ENCODE measurements around the gene ABCA2.
"Not testable (repeated sequence)": the region's sequence is repeated elsewhere in the genome, so short reads cannot be mapped to it uniquely, and the experiment has no call there.

ABCA2 gene

DNA sequence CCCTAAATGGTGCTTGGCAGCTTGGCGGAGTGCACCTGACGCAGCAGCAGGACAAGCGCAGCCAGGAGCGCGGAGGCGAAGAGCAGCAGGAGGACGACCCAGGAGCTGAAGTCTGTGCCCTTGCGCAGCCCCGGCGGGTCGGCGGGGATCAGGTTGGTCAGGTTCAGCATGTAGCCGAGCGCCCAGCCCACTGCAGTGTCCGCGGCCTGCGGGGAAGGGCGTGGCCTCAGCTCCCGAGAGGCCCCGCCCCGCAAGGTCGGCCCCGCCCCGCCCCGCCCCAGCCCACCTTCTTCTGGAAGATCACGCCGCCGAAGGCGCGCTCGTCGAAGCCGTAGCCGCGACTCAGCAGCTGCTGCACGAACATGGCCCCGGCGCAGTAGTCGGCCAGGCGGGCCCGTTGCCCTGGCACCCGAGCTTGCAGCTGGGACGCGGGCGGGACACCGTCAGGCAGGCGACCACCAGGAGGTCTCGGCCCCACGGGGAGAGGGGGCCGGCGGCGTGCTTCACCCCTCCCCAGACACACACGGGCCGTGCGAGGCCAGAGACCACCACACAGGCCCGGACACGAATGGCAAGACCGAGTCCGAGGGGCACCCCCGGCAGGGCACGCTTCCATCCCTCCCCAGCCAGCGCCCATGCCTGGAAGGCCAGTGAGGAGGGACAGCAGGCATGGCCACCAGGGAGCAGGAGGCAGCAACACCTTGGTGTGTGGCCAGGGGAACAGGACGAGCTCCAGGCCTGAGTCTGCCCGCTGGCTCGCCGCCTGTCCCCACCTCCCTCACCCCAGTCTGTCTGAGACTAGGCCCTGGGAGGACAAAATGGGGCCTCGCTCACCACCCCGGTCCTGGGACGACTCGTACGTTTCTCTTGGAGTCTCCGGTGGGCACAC, 20.9 kb upstream of the ABCA2 start:
- in situ Hi-C loops (cut with MboI; ENCODE audit: low sequenced_read_pairs), result no loop called here

DNA sequence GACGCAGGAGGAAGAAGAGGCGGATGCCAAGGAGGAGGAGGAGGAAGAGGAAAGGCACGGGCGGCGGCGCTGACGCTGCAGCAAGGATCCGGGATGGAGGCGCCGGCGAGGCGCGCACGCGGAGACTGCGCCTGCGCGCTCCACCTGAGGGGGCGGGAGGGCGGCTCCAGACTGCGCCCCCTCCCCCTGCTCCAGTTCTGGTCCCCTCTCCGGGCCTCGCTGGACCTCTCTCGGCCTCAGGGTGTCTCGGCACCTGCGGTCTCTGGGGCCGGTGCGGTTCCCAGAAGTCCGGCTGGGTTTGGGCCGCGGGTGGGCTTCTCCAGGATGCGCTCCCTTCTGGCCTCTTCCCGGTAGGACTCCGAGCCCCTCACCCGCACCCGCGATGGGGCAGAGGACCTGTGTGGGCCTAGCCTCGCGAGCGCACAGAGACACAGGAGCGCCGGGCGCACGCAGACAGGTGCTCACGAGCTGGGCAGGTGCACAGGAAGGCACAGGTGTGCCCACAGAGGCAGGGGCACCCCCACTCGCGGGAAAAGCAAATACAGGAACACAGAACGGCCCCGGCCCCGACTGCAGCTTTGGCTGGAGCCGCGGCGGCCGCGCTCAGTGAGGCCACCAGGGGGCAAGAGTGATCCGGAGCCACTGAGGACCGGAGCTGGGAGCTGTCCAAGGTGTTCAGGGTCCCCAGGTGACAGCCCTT, 18.2 kb upstream of the ABCA2 start, which contains the start of gene NPDC1:
NPDC1 (minus strand) TSS at position 90 of the 700 bp plus-strand sequence. CDS start 188 bp downstream, outside the sequence.
- in situ Hi-C loops (cut with MboI; ENCODE audit: low sequenced_read_pairs), result no loop called here

DNA sequence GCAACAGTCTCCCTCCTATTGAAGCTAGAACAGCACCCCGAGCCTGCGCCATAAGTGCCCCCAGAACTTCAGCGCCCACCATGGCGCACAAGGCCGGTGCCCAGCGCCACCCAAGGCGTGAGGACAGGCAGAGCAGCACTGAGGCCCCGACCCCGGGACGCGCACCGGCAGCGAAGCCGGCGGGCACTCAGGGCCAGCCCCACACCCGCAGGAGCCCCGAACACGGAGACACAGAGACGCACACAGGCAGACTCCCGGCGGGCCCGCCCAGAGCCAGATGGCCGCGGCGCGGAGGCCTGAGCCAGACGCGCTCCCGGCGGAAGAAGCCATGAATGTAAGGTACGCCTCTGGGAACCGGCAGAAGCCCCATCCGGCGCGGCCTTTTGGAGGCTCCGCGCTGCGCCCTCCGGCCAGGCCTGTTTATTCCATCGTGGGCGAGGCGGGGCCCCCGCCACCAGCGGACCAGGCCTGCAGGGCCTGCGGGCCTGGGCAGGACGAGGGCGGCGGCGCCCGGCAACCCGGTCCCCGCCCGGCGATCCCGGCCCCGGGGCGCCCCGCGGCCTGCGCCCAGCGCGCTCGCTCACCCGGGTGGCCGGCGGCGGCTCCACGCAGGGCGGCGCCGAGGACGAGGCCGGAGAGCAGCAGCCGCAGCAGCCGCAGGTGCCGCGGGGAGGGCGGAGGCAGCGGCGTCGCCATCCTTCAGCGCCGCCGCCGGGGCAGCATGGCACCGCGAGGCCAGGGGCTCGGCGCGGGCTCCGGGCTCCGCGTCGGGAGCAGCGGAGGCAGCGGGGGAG, 17.5 kb upstream of the ABCA2 start:
- in situ Hi-C loops (cut with MboI; ENCODE audit: low sequenced_read_pairs), result no loop called here

DNA sequence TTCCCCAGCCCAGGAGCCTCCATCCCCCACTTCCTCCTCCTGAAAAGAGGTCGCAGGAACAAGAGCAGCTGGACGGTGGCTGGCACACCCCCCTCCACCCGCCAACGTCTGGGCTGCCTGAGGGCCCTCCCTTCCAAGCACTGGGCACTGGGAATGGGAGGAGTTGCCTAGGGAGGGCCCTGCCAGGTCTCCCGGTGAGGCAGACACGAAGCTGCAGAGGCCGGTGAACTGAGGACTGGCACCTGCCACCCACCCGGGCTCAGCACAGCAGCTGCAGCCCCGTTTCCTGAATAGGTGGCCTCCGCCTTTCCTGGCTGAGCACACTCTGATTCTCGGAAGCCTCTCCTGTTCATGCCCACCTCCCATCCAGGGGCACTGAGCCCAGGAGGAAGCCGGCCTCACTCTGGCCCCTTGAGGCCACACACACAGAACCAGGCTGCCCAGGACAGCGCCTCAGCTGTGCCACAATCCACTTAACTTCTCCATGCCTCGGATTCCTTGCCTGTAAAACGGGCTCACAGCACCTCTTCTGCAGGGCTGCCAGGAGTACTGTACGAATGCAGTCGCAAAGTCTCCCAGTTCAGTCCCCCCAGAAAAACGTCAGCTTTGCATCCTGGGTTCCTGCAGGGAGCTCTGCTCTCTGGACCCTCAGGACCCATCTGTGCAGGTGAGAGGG, 16.6 kb upstream of the ABCA2 start:
- in situ Hi-C loops (cut with MboI; ENCODE audit: low sequenced_read_pairs), result no loop called here

DNA sequence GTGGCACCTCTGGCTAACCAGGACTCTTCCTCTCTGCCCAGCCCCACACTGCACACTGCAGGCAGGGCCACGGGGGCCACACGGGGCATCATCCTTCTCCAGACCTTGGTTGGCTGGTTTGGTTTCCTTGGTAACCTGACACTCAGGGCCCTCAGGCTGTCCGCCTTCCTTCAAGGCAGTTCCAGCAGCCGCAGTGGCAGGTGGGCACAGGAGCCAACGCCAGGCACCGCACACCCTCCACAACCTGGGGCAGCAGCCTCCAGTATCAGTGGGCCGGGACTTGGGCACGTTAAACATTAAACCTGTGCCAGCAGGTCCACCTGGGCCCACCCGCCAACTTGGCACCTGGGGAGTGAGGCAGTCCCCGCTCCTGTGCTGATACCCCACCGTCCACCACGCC, 16.0 kb upstream of the ABCA2 start:
- in situ Hi-C loops (cut with MboI; ENCODE audit: low sequenced_read_pairs), result no loop called here

DNA sequence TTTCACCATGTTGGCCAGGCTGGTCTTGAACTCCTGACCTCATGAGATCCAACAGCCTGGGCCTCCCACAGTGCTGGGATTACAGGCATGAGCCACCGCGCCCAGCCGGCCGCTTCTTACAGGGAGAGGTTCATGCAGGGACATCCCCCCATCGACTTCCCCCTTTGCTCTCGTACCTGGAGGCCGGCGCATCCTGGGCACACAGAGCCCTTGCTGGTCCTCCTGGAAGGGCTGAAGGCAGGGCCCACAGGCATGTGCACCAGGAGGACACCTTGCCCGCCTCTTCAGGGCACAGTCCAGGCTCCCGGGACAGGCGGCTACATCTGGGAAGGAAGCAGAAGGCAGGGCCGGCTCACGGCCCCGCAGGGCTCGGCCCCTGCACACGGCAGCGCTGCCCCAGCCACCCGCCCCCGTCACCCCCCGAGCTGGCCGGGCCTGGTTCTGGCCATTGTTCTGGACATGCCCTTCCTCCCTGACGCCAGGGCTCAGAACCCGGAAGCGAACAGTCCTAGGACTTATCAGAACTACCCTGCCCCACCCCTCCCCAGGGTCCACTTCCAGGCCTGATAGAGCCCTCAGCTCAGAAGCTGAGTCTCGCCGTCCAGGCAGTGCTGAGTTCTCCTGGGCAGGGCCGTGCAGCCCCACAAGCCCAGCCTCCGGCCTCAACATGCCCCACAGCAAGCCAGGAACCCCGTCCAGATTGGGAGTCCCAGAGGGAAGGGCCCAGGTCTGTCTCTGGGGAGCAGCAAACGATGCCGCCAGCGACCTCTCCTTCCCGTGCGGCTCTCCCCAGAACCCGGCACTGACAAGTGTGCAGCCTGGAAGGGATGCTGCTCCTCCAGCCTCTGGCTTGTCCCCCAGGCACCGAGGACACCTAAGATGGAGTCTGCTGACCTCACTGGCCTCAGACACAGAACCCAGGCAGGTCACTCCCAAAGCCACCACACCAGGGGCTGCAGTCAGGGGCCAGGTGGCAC, 15.0 kb upstream of the ABCA2 start:
- in situ Hi-C loops (cut with MboI; ENCODE audit: low sequenced_read_pairs), result no loop called here

DNA sequence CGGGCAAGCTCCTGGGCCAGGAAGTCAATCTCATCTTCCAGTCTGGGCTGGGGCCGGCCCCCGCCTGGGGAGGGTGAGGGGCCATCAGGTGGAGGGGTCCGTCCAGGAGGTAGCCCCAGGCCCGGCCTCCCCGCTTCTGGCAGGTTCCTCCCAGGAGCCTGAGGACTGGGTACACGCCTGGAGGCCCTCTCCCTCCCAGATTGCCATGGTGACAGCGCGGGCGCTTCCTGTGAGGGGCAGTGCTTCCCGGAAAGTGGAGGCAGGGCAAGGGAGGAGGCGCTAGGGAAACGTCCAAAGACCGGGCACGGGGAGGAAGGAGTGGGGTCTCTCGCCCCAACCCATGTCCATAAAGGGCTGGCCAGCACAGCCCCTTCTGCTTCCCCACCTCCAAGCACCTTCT, 13.1 kb upstream of the ABCA2 start:
- in situ Hi-C loops (cut with MboI; ENCODE audit: low sequenced_read_pairs), result no loop called here

DNA sequence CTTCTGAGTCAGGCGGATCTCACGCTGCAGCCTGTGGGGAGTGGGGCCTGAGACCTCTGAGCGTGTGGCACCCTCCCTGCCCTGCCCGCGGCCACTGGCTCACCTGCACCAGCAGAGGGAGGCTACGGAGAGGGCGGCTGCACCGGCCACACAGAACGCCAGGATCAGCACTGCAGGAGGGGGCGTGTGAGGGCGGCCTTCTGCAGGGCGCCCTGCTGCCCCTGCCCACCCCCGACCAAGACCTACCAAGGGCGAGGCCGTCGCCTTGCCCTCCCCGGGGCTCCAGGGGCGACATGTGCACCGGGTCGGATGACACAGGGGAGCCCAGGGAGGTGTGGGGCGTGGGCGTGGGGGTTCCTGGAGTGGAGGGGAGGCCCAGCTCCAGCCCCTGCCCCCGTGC, 12.5 kb upstream of the ABCA2 start:
- in situ Hi-C loops (cut with MboI; ENCODE audit: low sequenced_read_pairs), result no loop called here

DNA sequence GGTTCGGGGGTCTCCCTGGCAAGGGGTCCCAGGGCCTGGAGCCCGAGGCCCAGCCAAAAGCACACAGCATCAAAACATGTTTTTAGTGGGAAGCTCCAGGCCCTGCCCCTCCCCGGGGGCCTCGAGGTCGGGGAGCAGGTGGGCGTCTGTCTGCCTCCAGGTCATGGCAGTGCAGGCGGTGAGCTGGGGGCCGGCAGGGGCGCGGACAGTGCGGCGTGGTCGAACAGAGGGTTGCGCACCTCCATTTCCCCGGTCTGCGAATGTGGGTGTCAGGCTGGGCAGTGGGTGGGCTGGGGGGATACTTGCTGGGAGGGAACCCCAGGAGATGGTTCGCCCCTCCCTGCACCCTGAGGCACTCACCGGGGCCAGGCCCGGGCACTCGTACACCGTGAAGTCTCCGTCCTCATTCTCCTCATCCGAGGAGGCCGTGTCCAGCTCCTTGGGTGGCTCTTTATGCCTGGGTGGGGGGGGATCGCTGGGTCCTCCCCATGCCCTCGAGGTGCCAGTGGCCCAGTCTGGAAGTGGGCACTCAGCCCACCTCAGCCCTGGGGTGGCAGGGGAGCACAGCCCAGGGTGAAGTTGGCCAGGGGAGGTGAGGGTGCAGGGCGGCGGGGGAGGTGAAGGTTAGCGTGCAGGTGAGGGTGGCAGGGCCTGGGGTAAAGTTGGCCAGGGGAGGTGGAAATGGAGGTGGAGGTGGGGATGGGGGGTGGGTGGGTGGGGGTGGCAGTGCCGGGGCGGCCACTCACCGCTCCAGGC, 11.8 kb upstream of the ABCA2 start:
- in situ Hi-C loops (cut with MboI; ENCODE audit: low sequenced_read_pairs), result no loop called here

DNA sequence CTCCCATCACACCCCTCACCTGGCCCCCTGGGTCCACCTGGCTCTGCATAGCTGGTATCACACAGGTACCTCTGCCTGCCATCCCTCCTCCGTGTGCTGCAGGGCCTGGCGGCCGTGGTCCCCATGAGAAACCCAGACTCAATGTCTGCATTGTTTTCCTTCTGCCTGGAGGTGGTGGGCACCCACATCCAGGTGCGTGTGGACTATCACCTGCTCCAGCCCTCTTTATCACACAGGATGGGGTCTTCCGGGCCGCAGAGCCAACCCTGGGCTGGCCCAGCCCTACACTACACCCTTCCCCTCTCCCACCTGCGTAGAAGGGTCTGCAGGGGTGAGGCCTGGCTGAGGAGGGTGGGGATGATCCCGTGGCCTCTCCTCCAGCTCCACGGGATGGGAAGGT, 10.9 kb upstream of the ABCA2 start:
- in situ Hi-C loops (cut with MboI; ENCODE audit: low sequenced_read_pairs), result no loop called here

DNA sequence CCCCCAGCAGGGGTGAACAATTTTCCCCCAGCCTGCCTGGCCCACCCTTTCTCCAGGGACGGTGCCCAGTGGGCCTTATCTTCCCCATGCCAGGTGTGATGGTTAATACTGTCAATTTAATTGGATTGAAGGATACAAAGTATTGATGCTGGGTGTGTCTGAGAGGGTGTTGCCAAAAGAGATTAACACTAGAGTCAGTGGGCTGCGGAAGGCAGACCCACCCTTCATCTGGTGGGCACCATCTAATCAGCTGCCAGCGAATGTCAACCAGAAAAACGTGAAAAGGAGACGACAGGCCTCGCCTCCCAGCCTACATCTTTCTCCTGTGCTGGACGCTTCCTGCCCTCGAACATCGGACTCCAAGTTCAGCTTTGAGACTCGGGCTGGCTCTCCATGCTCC, 9.4 kb upstream of the ABCA2 start:
- in situ Hi-C loops (cut with MboI; ENCODE audit: low sequenced_read_pairs), result no loop called here

DNA sequence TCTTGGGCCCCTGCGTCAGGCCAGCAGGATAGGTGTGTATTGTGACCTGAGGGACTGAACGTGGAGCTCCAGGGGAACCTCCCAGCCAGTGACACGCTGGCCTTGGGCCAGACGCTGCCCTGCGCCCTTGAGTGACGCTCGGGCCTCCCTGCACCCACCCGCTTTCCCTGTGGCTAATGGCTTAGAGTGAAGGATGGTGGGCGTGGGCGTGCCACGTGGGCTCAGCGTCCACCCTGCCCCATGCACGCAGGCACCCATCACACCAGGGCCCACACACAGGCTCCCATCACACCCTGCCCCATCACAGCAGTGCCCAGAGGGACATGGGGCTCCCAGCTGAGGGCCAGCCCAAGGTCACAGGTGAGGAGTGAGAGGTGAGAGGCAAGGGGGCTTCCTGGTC, 9.0 kb upstream of the ABCA2 start:
- in situ Hi-C loops (cut with MboI; ENCODE audit: low sequenced_read_pairs), result no loop called here

DNA sequence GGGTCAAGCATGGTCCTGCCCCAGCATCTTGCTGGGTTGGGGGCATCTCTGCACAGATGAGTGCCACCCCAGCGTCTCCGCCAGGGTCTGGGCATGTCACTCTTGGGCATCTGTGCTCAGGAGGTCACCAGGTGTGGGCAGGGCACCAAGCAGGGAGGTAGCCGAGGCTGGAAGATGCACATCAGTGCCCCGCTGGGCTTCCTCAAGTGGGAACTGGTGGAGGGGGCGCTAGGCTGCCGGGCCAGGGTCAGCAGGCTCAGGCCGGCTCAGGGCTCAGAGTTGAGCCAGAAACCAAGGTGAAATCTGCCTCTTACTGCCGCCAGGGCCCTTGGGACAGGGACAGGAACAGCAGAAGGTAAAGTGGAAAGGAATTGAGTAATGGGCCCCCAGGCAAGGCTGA, 7.9 kb upstream of the ABCA2 start:
- in situ Hi-C loops (cut with MboI; ENCODE audit: low sequenced_read_pairs), result no loop called here

DNA sequence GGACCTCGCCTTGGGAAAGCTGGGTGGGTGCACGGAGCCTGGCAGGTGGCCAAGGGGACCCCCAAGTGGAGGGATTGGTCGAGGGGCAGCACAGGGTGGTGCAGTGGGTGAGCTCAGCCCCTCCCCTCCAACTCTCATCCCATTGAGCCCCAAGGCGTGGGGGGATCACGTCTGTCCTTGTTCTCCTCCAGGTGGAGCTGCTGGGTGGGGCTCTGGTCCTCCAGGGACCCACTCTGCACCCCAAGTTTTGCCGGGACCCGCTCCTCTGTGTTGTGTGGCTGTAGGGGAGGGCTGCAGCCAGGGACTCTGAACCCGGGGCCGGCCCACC, 7.4 kb upstream of the ABCA2 start:
- in situ Hi-C loops (cut with MboI; ENCODE audit: low sequenced_read_pairs), result no loop called here

DNA sequence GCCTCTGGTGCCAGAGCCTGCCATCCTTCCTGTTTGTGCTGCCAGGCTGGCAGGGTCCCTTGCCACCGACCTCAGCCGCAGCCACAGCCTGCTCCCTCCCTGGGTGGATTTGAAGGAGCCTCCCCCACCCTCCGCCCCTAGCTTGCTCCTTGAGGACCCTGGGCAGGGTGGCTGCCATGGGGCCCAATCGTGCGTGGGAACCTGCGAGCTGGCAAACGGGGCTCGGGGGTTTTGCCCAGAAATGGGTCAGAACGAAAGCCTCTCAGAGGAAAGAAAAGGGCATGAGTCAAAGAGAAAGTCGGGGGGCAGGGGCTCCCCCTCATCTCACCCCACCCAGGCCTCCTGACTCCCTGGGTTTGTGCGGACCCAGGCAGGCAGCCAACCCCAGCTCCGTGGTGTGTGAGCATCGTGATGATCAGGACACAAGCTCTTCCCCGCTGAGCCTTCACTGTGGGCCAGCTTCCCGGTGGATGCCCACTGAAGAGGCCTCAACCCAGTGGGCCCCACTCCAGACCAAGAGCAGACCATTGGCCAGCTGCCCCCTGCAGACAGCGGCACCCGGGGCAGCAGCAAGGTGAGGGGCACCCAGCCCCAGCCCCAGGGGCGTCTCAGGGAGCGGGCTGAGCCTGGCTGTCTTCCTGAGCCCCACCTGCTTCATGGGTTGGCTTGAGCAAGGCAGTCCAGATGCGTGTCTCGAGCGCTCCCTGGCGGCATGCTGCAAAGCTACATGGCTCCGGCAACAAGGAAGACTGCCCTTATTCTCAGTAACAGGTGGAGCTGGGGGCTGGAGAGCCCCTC, 6.9 kb upstream of the ABCA2 start:
- in situ Hi-C loops (cut with MboI; ENCODE audit: low sequenced_read_pairs), result no loop called here

DNA sequence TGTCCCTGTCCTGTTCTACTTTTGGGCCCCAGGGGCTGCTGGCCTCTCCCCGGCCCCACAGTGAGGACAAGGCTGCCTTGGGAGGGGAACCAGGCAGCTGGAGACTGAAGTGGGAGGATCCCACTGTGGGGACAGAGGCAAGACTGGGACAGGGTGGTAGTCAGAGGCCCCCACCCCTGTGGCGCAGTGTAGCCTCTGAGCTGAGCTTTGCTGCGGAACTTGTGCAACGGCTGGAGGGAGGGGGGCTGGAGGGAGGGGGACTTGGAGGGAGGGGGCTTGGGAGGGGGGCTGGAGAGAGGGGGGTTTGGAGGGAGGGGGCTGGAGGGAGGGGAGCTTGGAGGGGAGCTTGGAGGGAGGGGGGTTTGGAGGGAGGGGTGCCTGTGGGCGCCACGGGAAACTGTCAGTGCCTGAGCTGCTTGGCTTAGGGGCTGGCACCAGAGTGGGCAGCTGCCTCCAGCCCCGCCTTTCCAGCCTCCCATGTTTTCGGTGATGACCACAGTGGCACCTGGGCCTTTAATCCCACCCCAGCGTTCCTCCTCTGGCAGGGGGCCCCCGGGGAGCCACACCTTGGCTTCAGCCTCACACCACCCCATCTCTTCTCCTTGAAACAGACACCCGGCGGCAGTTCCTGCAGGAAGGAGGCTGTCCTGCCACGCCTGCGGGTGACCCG, 6.1 kb upstream of the ABCA2 start:
- in situ Hi-C loops (cut with MboI; ENCODE audit: low sequenced_read_pairs), result no loop called here

DNA sequence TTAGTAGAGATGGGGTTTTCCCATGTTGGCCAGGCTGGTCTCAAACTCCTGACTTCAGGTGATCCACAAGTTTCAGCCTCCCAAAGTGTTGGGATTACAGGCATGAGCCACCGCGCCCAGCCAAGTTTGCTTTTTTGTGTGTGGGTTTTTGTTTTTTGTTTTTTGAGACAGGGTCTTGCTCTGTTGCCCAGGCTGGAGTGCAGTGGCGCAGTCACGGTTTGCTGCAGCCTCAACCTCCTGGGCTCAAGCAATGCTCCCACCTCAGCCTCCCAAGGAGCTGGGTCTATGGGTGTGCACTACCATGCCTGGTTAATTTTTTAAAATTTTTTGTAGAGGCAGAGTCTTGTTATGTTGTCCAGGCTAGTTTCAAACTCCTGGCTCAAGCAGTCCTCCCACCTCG, 5.4 kb upstream of the ABCA2 start:
- in situ Hi-C loops (cut with MboI; ENCODE audit: low sequenced_read_pairs), result not testable (repeated sequence)

DNA sequence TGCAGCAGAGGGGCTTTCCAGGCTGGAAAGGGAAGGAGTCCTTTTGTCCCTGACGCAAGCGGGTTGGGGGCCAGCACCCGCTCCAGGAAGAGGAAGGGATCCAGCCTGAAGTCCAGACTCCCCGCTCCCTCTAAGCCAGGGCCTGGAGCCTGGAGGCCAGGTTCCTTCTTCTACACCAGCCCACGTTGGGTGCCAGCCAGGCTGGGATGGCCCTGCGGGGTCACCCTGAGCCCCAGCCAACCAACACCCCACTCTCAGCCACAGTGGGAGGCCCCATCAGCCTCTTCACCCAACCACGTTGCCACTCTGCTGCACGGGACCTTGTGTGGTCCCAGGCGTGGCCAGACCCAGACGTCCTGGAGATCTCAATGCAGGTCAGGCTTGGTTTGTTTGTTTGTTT, 4.8 kb upstream of the ABCA2 start:
- in situ Hi-C loops (cut with MboI; ENCODE audit: low sequenced_read_pairs), result no loop called here

Measured in HL-60/S4 treated with phorbol 12-myristate 13-acetate at 8.2 ng/mL for 4 days and 3 days (cell line).